Measurements from ENCODE around the gene URI1.

- TF ChIP-seq CTCF (IDR thresholded peaks at IDR 0.05) = no peak
- TF ChIP-seq POLR2A (IDR thresholded peaks at IDR 0.05) = no peak
Observed at GRCh38 chr19:30061223-30062064, 119.4 kb downstream of the URI1 start.
